Choroid plexus epithelial cell (primary cell): ENCODE data around the gene OBSCN.

Experiments used
- DNase-seq: peaks from one replicate; pipeline ENCODE4 v3.0.0-alpha.2; 2010; ENCODE audit warnings: low read depth
- H3K4me3 ChIP-seq: 2 replicates; pipeline ENCODE4 v1.5.1; 2011; ENCODE audit warnings: low read depth, mild to moderate bottlenecking, control low read depth, low read length, moderate library complexity
- TF ChIP-seq, protein P1 (sequence below): conservative IDR thresholded peaks from 2 replicates; pipeline ENCODE4 v1.5.1; 2011; ENCODE audit warnings: low read depth, mild to moderate bottlenecking, control low read depth, inconsistent platforms, low read length, moderate library complexity

The OBSCN gene

DNA sequence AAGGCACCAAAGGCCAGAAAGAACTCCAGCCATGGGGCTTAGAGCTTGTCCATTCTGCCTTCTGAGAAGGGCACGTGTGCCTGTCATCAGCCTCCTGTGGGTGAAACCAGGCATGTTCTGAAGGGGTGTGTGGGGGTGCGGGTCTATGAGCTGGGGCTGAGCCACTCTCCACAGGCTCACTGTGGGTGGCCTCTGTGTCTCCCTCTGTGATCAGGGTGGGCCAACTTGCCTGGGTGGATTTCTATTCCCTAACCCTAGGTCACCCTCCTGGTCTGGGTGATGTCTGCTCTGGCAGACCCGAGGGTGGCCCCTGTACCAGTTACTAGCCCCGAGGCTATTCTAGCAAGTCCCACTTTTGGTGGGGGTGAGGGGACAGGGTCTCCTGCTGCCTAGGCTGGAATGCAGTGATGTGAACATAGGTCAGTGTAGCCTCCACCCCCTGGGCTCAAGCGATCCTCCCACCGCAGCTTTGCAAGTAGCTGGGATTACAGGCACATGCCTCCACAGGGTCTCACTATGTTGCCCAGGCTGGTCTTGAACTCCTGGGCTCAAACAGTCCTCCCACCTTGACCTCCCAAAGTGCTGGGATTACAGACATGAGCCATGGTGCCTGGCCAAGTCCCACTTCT is 104.4 kb downstream of the OBSCN start:
- DNase-seq: no peak

DNA sequence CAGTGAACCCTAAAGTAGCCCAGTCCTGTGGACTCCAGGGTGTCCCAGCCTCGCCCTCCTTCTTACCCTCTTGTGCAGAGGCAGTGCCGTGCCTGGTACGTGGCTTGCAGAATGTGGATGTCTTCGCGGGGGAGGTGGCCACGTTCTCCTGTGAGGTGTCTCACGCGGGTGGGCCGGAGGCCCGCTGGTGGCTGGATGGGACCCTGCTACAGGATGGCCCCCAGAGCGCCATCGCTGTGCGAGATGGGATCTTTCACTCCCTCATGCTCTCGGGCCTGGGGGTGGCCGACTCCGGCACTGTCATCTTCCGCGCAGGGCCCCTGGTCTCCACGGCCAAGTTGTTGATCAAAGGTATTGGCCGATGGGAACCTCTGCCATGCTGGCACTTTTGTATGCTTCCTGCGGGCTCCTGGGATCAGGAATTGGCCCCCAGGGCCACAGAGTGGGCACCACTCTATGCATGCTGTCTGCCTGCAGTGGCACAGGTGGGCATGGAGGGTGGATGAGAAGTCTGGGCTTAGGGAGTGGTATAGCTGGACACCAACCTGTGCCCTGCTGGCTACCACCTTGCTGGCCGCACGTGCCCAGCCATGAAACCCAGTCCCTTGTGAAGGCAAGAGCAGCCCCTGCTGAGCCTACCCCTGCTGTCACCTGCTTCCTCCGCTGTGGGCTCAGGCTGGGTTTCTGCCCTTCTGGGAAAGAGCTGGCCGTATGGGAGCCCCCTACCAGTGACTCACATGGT is 105.9 kb downstream of the OBSCN start:
- H3K4me3 ChIP-seq: no peak overlapping the region
- TF ChIP-seq, protein P1, sequence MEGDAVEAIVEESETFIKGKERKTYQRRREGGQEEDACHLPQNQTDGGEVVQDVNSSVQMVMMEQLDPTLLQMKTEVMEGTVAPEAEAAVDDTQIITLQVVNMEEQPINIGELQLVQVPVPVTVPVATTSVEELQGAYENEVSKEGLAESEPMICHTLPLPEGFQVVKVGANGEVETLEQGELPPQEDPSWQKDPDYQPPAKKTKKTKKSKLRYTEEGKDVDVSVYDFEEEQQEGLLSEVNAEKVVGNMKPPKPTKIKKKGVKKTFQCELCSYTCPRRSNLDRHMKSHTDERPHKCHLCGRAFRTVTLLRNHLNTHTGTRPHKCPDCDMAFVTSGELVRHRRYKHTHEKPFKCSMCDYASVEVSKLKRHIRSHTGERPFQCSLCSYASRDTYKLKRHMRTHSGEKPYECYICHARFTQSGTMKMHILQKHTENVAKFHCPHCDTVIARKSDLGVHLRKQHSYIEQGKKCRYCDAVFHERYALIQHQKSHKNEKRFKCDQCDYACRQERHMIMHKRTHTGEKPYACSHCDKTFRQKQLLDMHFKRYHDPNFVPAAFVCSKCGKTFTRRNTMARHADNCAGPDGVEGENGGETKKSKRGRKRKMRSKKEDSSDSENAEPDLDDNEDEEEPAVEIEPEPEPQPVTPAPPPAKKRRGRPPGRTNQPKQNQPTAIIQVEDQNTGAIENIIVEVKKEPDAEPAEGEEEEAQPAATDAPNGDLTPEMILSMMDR: no peak
- DNase-seq: no peak

More for the DNA sequence above, 104.4 kb downstream of the OBSCN start:
- TF ChIP-seq, protein P1: no peak
- no peak overlapping the region for H3K4me3 ChIP-seq

DNA sequence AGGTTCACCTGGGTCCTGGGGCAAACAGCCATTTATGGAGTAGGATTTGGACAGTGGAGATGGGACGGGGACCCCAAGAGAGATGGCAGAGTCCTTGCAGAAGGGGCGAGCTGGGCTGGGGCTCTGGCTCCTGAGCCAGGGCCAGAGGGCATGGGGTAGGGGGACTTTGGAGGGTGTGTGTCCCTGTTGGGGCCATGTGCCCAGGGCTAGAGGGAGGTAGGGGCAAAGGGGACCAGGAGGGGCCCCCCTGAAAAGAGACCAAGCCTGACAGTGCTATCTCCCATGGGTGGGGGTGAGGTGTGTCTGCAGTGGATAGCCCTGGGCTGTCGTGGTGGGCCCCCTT is 106.4 kb downstream of the OBSCN start:
- H3K4me3 ChIP-seq: no peak overlapping the region
- TF ChIP-seq, protein P1: no peak
- no peak for DNase-seq

DNA sequence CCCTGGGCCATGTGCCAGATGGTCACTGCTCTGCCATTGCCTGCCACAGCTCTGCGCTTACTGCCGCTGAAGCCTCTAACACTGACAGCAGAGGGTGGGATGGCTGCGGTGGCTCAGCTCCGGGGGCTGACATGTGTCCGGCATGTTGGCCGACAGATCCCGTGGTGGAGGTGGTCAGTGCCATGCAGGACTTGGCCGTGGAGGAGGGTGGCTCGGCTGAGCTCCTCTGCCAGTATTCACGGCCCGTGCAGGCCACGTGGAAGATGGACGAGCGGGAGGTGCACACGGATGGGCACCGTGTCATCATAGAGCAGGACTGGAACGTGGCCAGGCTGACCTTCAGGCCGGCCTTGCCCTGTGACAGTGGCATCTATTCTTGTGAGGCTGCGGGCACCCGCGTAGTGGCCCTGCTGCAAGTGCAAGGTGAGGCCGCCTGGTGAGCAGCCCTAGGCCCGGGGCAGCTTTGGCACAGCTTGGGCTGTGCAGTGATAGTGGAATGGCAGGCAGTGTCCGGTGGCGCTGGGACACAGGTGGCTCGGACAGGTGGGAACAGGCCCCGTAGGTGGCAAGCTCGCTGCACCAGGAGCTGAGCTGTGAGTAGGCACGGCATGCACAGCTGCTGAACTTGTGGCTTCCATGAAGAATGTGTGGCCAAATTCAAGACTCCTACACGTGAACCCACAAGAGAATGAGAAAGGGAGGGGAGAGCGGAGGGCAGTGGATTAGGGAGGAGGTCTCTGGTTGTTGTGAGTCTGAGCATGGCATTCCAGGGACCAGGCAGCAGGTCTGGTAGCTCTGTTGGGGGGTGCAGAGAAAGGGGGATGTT is 107.0 kb downstream of the OBSCN start:
- TF ChIP-seq, protein P1: no peak
- no peak overlapping the region for H3K4me3 ChIP-seq
- no peak for DNase-seq

DNA sequence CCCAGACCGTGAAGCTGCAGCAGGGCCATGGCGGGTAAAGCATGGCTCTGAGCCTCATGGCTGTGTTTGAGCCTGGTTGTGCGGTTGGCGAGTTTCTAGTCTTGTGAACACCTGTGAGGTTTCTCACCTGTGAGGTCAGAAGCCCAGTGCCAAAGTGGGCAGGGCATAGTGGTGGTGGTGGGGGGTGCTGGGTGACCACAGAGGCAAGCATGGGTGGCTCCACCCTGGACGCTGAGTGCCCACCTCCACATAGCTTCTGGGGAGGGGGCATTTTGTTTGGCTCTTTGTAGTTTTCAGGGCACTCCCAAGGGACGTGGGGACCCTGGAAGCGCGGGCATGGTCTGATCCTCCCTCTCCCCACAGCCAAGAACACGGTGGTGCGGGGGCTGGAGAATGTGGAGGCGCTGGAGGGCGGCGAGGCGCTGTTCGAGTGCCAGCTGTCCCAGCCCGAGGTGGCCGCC is 107.7 kb downstream of the OBSCN start:
- no peak for DNase-seq
- H3K4me3 ChIP-seq: no peak overlapping the region
- TF ChIP-seq, protein P1: no peak

DNA sequence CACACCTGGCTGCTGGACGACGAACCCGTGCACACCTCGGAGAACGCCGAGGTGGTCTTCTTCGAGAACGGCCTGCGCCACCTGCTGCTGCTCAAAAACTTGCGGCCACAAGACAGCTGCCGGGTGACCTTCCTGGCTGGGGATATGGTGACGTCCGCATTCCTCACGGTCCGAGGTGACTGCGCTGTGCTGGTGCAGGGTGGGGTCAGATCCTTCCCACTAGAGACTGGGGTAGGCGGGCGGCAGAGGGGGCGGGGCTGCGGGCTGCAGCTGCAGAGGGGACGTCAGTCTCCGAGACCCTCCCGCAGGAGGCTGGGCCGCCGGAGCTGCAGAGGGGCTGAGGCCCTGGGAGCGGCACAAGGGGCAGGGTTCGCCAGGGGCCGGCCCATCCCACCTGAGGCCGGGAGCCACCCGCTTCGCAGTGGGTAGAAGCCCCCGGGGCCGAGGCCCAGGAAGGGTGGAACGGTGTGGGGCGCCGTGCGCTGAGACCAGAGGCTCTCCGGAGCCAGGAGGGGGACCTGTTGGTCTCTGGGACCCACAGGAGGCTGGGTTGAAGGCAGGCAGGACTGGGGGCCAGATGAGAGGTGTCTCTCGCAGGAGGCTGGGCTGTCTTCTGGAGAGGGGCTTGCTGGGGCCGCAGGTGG is 108.2 kb downstream of the OBSCN start:
- TF ChIP-seq, protein P1: no peak
- DNase-seq: no peak
- no peak overlapping the region for H3K4me3 ChIP-seq
